GM19240 (cell line): ENCODE measurements around the gene RPS6KA5.
"Not testable (repeated sequence)": the region's sequence is repeated elsewhere in the genome, so short reads cannot be mapped to it uniquely, and the experiment has no call there.

Experiments
- DNase-seq: peaks from one replicate; pipeline ENCODE4 v3.0.0; 2011; ENCODE audit warnings: low spot score; ENCODE audit not compliant: insufficient read length

The RPS6KA5 gene

GRCh38 chr14:90874599-90874998 lies 185.8 kb downstream of the RPS6KA5 start:
- DNase-seq: no peak

GRCh38 chr14:90871605-90872233 lies 188.7 kb downstream of the RPS6KA5 start:
- DNase-seq: no peak

- DNase-seq: no peak
These were observed 189.4 kb downstream of the RPS6KA5 start for GRCh38 chr14:90870950-90871604.

- no peak for DNase-seq
These were observed 192.9 kb downstream of the RPS6KA5 start for GRCh38 chr14:90867501-90867900.

- DNase-seq: no peak
These were observed 193.6 kb downstream of the RPS6KA5 start for GRCh38 chr14:90866833-90867232.

- DNase-seq: no peak
These were observed 195.7 kb downstream of the RPS6KA5 start for GRCh38 chr14:90864741-90865140.

- DNase-seq: no peak
These were observed 201.9 kb downstream of the RPS6KA5 start for GRCh38 chr14:90858511-90858910.

GRCh38 chr14:90857866-90858265 lies 202.6 kb downstream of the RPS6KA5 start:
- no peak for DNase-seq

GRCh38 chr14:90856115-90856514 lies 204.3 kb downstream of the RPS6KA5 start:
- not testable (repeated sequence) for DNase-seq

GRCh38 chr14:90853116-90853515 lies 207.3 kb downstream of the RPS6KA5 start:
- DNase-seq: no peak

- no peak for DNase-seq
These were observed 209.0 kb downstream of the RPS6KA5 start for GRCh38 chr14:90851327-90852036.

- DNase-seq: no peak
These were observed 210.0 kb downstream of the RPS6KA5 start for GRCh38 chr14:90850487-90850886.

- no peak for DNase-seq
These were observed 210.5 kb downstream of the RPS6KA5 start for GRCh38 chr14:90849787-90850444.

- DNase-seq: no peak
These were observed 211.3 kb downstream of the RPS6KA5 start for GRCh38 chr14:90848944-90849731.

- no peak for DNase-seq
These were observed 213.9 kb downstream of the RPS6KA5 start for GRCh38 chr14:90846511-90846910.

- no peak for DNase-seq
These were observed 216.1 kb downstream of the RPS6KA5 start for GRCh38 chr14:90844321-90844720.

GRCh38 chr14:90842726-90843125 lies 217.7 kb downstream of the RPS6KA5 start:
- no peak for DNase-seq

- DNase-seq: not testable (repeated sequence)
These were observed 219.8 kb downstream of the RPS6KA5 start for GRCh38 chr14:90840667-90841066.

- DNase-seq: no peak
These were observed 220.6 kb downstream of the RPS6KA5 start for GRCh38 chr14:90839889-90840266.

GRCh38 chr14:90839024-90839888 lies 221.2 kb downstream of the RPS6KA5 start:
- DNase-seq: no peak
